Trophoblast cell (in vitro differentiated cells and primary cell): ENCODE results near the gene ADGRF5.

Experiments used
- DNase-seq, 2 donors: peaks; one replicate each; pipeline ENCODE4 v3.0.0-alpha.2; 2016
- H2AFZ ChIP-seq: 2 replicates; pipeline ENCODE4 v1.6.1; 2013; ENCODE audit warnings: low read length, moderate library complexity, mild to moderate bottlenecking; ENCODE audit not compliant: insufficient read depth, poor library complexity
- H2AK5ac ChIP-seq: 2 replicates; pipeline ENCODE4 v1.6.1; 2013; ENCODE audit warnings: mild to moderate bottlenecking, low read length
- H2BK120ac ChIP-seq: 2 replicates; pipeline ENCODE4 v1.6.1; 2013; ENCODE audit warnings: low read length, mild to moderate bottlenecking, moderate library complexity; ENCODE audit not compliant: insufficient read depth, poor library complexity
- H2BK12ac ChIP-seq: 2 replicates; pipeline ENCODE4 v1.6.1; 2013; ENCODE audit warnings: mild to moderate bottlenecking, low read length, moderate library complexity
- H2BK5ac ChIP-seq: 2 replicates; pipeline ENCODE4 v1.6.1; 2013; ENCODE audit warnings: low read length, low read depth, moderate library complexity, mild to moderate bottlenecking; ENCODE audit not compliant: poor library complexity
- H3K14ac ChIP-seq: 2 replicates; pipeline ENCODE4 v1.6.1; 2013; ENCODE audit warnings: mild to moderate bottlenecking, low read length
- H3K18ac ChIP-seq: 2 replicates; pipeline ENCODE4 v1.6.1; 2013; ENCODE audit warnings: mild to moderate bottlenecking, low read length
- H3K23ac ChIP-seq: 2 replicates; pipeline ENCODE4 v1.6.1; 2013; ENCODE audit warnings: low read length
- H3K27ac ChIP-seq: 2 replicates; pipeline ENCODE4 v1.5.1; 2013; ENCODE audit warnings: low read depth, mild to moderate bottlenecking, inconsistent platforms, low read length, moderate library complexity
- H3K27me3 ChIP-seq: 2 replicates; pipeline ENCODE4 v1.6.1; 2013; ENCODE audit warnings: inconsistent platforms, mild to moderate bottlenecking, low read length, moderate library complexity; ENCODE audit not compliant: insufficient read depth
- H3K36me3 ChIP-seq, 2 experiments: 1 replicate in 1 of 2; 2 replicates in 1 of 2; pipeline ENCODE4 v1.6.1; 2013; ENCODE audit warnings: low read length in 2 of 2, mild to moderate bottlenecking in 2 of 2, moderate library complexity in 1 of 2; ENCODE audit not compliant: insufficient read depth in 2 of 2, control insufficient read depth in 1 of 2
- H3K4ac ChIP-seq: 2 replicates; pipeline ENCODE4 v1.6.1; 2013; ENCODE audit warnings: low read depth, mild to moderate bottlenecking, low read length, moderate library complexity
- H3K4me1 ChIP-seq, 2 experiments: 1 replicate in 1 of 2; 2 replicates in 1 of 2; pipeline ENCODE4 v1.6.1; 2013; ENCODE audit warnings: low read length in 2 of 2, mild to moderate bottlenecking in 2 of 2, moderate library complexity in 1 of 2; ENCODE audit not compliant: insufficient read depth in 2 of 2, control insufficient read depth in 1 of 2
- H3K4me2 ChIP-seq: 2 replicates; pipeline ENCODE4 v1.6.1; 2013; ENCODE audit warnings: inconsistent platforms, mild to moderate bottlenecking, low read length, moderate library complexity
- H3K4me3 ChIP-seq: 2 replicates; pipeline ENCODE4 v1.5.1; 2013; ENCODE audit warnings: mild to moderate bottlenecking, low read depth, low read length, inconsistent platforms
- H3K79me1 ChIP-seq: one replicate; pipeline ENCODE4 v1.6.1; 2013; ENCODE audit warnings: low read length
- H3K79me2 ChIP-seq: 2 replicates; pipeline ENCODE4 v1.6.1; 2013; ENCODE audit warnings: low read length, mild to moderate bottlenecking; ENCODE audit not compliant: control insufficient read depth, insufficient read depth, poor library complexity
- H3K9ac ChIP-seq: 2 replicates; pipeline ENCODE4 v1.6.1; 2013; ENCODE audit warnings: mild to moderate bottlenecking, low read length
- H3K9me3 ChIP-seq: 2 replicates; pipeline ENCODE4 v1.6.1; 2013; ENCODE audit warnings: low read depth, mild to moderate bottlenecking, control low read depth, inconsistent platforms, low read length; ENCODE audit not compliant: insufficient read depth
- H4K12ac ChIP-seq: 2 replicates; pipeline ENCODE4 v1.6.1; 2013; ENCODE audit warnings: low read depth, mild to moderate bottlenecking, low read length, moderate library complexity
- H4K8ac ChIP-seq: 2 replicates; pipeline ENCODE4 v1.6.1; 2013; ENCODE audit warnings: low read depth, mild to moderate bottlenecking, low read length, moderate library complexity
- H4K91ac ChIP-seq: one replicate; pipeline ENCODE4 v1.6.1; 2013; ENCODE audit warnings: low read depth, mild to moderate bottlenecking, low read length, moderate library complexity
- WGBS: extraction: QIAGEN DNeasy Blood & Tissue Kit; methylation state at CpG from one replicate; pipeline ENCODE4 v1.1.7; 2013; ENCODE audit warnings: missing lambda C conversion rate; ENCODE audit not compliant: insufficient read length, insufficient coverage; ENCODE audit errors: extremely low coverage; 5-methylcytosine and 5-hydroxymethylcytosine counted together

Gene ADGRF5

DNA sequence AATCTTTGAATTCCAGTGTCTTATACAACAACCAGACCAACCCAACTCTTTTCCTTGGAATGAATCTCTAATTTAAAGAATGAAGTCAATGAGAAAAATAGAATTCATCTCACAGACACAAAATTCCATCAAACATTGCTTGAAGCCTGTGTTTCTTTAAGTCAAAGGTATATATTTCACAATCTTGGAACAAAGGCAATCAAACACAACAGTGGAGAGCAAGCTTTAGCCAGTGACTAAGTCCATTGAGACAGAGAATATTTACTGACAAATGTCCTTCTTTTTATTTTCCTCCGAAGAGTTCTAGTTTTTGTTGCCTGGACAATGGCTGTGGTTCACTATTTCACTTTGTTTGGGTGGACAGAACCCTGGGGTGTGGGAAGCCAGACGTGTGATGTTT is 92.8 kb downstream of the ADGRF5 start:
- H3K14ac ChIP-seq: no peak overlapping the region
- H3K4me1 ChIP-seq: peaks cover 0 to 4% of the 10 kb centered on the region in 2 experiments
- no peak for DNase-seq
- no peaks in the 10 kb centered on the region for H3K79me1 ChIP-seq
- no peak overlapping the region for H3K4me2 ChIP-seq
- no peak overlapping the region for H2AFZ ChIP-seq
- WGBS: no CpG with 5 or more reads among the region's 2 CpGs
- H3K9ac ChIP-seq: no peak overlapping the region
- H4K8ac ChIP-seq: no peak overlapping the region
- H3K27me3 ChIP-seq: no peaks in the 10 kb centered on the region
- no peaks in the 10 kb centered on the region for H3K9me3 ChIP-seq
- H3K27ac ChIP-seq: no peak overlapping the region
- H4K12ac ChIP-seq: no peak overlapping the region
- H3K23ac ChIP-seq: no peak overlapping the region
- no peaks in the 10 kb centered on the region for H3K79me2 ChIP-seq
- H3K18ac ChIP-seq: no peak overlapping the region
- H2AK5ac ChIP-seq: no peak overlapping the region
- no peak overlapping the region for H2BK5ac ChIP-seq
- no peak overlapping the region for H2BK12ac ChIP-seq
- no peak overlapping the region for H3K4me3 ChIP-seq
- H3K4ac ChIP-seq: no peak overlapping the region
- no peak overlapping the region for H4K91ac ChIP-seq
- no peaks in the 10 kb centered on the region for H3K36me3 ChIP-seq
- no peak overlapping the region for H2BK120ac ChIP-seq

DNA sequence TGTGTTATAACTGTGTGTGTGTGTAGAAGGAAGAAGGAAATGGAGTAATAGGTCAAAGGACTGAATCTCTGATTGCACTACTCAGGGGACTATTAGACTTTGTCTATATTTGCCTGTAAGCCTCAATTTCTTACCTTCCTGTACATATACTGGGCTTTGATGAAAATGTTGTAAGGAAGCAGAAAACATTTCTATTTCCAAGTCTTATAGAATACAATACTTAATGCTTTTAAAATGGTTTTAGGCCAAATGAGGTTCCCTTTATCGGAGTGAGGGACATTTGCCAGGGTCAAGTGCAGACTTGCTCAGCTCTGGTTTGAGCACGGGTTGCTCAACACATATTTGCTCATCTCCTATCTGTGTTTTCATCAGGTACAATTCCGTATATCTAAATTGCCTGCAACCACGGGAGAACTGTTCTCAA is 100.3 kb downstream of the ADGRF5 start:
- no peaks in the 10 kb centered on the region for H3K9me3 ChIP-seq
- H3K4ac ChIP-seq: no peak overlapping the region
- no peaks in the 10 kb centered on the region for H3K27me3 ChIP-seq
- no peak overlapping the region for H2BK5ac ChIP-seq
- H4K8ac ChIP-seq: no peak overlapping the region
- no peak overlapping the region for H3K14ac ChIP-seq
- no peak overlapping the region for H3K27ac ChIP-seq
- H3K79me1 ChIP-seq: no peaks in the 10 kb centered on the region
- no peak overlapping the region for H3K4me2 ChIP-seq
- H3K23ac ChIP-seq: no peak overlapping the region
- no peak overlapping the region for H4K12ac ChIP-seq
- WGBS: no CpG with 5 or more reads among the region's 4 CpGs
- no peaks in the 10 kb centered on the region for H3K4me1 ChIP-seq
- no peak overlapping the region for H4K91ac ChIP-seq
- H2BK120ac ChIP-seq: no peak overlapping the region
- no peak overlapping the region for H3K4me3 ChIP-seq
- H3K36me3 ChIP-seq: no peaks in the 10 kb centered on the region
- no peaks in the 10 kb centered on the region for H3K79me2 ChIP-seq
- H2AK5ac ChIP-seq: no peak overlapping the region
- no peak overlapping the region for H2BK12ac ChIP-seq
- no peak overlapping the region for H3K9ac ChIP-seq
- no peak overlapping the region for H2AFZ ChIP-seq
- no peak overlapping the region for H3K18ac ChIP-seq
- DNase-seq: peak; percentile 30 to 64

DNA sequence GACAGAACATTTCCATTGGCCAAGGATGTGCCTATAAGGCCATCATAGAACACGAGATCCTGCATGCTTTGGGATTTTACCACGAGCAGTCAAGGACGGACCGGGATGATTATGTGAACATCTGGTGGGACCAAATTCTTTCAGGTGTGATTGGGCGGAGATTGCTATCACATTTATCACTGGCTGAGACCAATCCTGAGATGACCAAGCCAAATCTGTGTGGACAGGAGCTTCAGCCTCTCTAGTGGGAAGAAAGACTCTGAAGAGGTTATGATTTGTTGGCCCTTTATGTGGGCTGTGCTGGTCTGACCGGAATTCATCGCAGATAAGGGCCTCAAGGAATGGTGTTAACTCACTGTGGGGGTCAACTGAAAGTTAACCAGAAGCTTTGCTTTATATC is 102.2 kb downstream of the ADGRF5 start:
- no peak overlapping the region for H3K4me3 ChIP-seq
- no peak overlapping the region for H3K27ac ChIP-seq
- H2AFZ ChIP-seq: no peak overlapping the region
- no peak overlapping the region for H3K14ac ChIP-seq
- H3K18ac ChIP-seq: no peak overlapping the region
- H3K4ac ChIP-seq: no peak overlapping the region
- no peaks in the 10 kb centered on the region for H3K27me3 ChIP-seq
- H3K79me1 ChIP-seq: no peaks in the 10 kb centered on the region
- no peak overlapping the region for H4K8ac ChIP-seq
- no peak overlapping the region for H4K12ac ChIP-seq
- H3K79me2 ChIP-seq: no peaks in the 10 kb centered on the region
- H4K91ac ChIP-seq: no peak overlapping the region
- H3K23ac ChIP-seq: no peak overlapping the region
- no peaks in the 10 kb centered on the region for H3K36me3 ChIP-seq
- peak; percentile 76 to 90 for DNase-seq
- no peak overlapping the region for H3K4me2 ChIP-seq
- H2AK5ac ChIP-seq: no peak overlapping the region
- no peak overlapping the region for H2BK12ac ChIP-seq
- H2BK5ac ChIP-seq: peak overlapping the region; percentile 5
- no peak overlapping the region for H2BK120ac ChIP-seq
- H3K9me3 ChIP-seq: no peaks in the 10 kb centered on the region
- H3K9ac ChIP-seq: no peak overlapping the region
- WGBS: no CpG with 5 or more reads among the region's 7 CpGs
- H3K4me1 ChIP-seq: no peaks in the 10 kb centered on the region

DNA sequence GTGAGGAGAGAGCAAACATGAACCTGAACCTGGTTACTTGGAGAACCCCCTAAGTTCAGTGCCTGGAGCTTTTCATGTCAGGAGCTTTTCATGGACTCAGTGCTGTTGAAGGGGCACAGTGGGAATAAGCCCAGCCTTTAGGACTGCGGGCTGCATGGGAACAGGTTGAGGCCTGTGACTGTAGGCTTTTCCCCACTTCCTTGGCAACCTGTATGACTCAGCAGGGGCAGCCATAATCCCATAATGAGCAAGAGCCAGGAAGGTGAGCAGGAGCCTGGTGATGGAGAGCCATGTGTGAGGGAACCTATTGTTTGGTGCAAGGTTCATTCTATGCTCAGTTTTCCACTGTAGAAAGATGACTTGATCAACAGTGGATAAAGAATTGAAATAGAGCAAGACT is 105.1 kb downstream of the ADGRF5 start:
- no peak overlapping the region for H3K4me2 ChIP-seq
- H2AK5ac ChIP-seq: no peak overlapping the region
- H2AFZ ChIP-seq: no peak overlapping the region
- no peak overlapping the region for H3K23ac ChIP-seq
- H4K91ac ChIP-seq: no peak overlapping the region
- no peak overlapping the region for H3K4me3 ChIP-seq
- no peaks in the 10 kb centered on the region for H3K27me3 ChIP-seq
- H3K27ac ChIP-seq: no peak overlapping the region
- H3K9ac ChIP-seq: no peak overlapping the region
- H3K18ac ChIP-seq: no peak overlapping the region
- no peak overlapping the region for H2BK5ac ChIP-seq
- H3K9me3 ChIP-seq: no peaks in the 10 kb centered on the region
- no peaks in the 10 kb centered on the region for H3K4me1 ChIP-seq
- no peak overlapping the region for H4K12ac ChIP-seq
- H3K79me2 ChIP-seq: no peaks in the 10 kb centered on the region
- no peak for DNase-seq
- H3K36me3 ChIP-seq: no peaks in the 10 kb centered on the region
- no peak overlapping the region for H3K14ac ChIP-seq
- H4K8ac ChIP-seq: no peak overlapping the region
- H3K4ac ChIP-seq: no peak overlapping the region
- H2BK120ac ChIP-seq: no peak overlapping the region
- no CpG with 5 or more reads among the region's 1 CpG for WGBS
- H2BK12ac ChIP-seq: no peak overlapping the region
- no peaks in the 10 kb centered on the region for H3K79me1 ChIP-seq
